Mesenteric fat pad (tissue), 1 donor: ENCODE results near the gene PIGT. TPM values are rescaled to one million over a fixed set of nuclear protein-coding genes. Genes with fewer than 3 reads are reported as not detected.
A peak's percentile ranks its signal among the peaks of the same experiment; 100 is the strongest.

Experiments
- DNase-seq: peaks from one replicate; pipeline ENCODE4 v3.0.0-alpha.2; 2020; ENCODE audit warnings: low spot score
- total RNA-seq: library from RNA; stranded (reverse); fragmentation: NEBNext Ultra II Directional; extraction: Animal tissue kit (Norgen Biotek cat#: 25700); gene quantifications from one replicate; pipeline ENCODE4 v1.2.1, GENCODE V29; 2021
- donor health status: DM: yes; HTN: yes; CAD: no.

The PIGT gene
- total RNA-seq, 1 donor from 2014 or later = 90.9 TPM

DNA sequence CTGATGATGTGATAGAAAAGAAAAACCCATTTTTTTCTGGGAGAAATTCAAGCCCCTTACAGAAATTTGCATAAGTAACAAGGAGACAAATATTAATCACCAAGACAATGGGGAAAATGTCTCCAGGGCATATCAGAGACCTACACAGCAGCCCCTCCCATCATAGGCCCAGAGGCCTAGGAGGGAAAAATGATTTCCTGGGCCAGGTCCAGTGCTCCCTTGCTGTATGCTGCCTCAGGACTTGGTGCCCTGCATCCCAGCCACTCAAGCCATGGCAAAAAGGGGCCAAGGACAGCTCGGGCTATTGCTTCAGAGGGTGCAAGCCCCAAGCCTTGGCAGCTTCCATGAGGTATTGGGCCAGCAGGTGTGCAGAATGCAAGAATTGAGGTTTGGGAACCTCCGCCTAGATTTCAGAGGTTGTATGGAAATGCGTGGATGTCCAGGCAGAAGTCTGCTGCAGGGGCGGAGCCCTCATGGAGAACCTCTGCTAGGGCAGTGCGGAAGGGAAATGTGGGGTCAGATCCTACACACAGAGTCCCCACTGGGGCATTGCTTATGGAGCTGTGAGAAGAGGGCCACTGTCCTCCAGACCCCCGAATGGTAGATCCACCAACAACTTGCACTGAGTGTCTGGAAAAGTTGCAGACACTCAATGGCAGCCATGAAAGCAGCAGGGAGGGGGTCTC, 15.5 kb upstream of the PIGT start:
- DNase-seq = no peak

GRCh38 chr20:45402946-45403345, 13.0 kb upstream of the PIGT start:
- DNase-seq = no peak

GRCh38 chr20:45404438-45404837, 11.5 kb upstream of the PIGT start:
- DNase-seq = no peak

DNA sequence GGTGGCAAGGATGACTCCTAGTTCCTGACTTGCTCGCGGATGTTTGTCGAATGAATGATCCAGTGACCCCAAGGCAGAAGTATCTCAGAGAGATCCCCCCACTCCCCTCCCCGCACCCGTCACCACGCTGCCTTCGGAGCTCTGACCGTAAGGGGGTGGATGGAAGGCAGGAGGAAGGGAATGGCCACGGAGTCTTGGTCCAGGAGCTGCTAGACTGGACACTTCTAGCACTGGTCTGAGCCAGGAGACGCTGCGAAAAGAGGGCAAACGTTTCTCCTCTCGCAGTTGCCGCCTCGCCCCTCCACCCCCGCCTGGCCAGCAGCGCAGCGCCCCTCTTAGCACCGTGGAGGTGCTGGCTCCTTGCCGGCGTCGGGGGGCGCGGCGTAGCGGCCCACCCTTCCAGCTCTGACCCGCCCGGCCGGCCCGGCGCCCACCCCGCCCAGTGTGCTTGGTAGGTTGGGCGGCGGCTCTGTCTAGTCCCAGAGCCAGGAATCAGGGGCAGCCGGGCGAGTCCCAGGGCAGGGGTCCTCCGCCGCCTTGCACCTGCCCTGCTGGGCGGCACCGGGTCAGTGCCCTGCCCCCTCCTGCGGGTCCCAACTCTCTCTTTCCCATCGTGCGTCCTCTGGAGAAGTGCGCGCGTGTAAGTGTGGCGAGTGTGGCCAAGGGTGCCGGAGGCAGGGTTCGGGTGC, 10.2 kb upstream of the PIGT start:
- no peak for DNase-seq

DNA sequence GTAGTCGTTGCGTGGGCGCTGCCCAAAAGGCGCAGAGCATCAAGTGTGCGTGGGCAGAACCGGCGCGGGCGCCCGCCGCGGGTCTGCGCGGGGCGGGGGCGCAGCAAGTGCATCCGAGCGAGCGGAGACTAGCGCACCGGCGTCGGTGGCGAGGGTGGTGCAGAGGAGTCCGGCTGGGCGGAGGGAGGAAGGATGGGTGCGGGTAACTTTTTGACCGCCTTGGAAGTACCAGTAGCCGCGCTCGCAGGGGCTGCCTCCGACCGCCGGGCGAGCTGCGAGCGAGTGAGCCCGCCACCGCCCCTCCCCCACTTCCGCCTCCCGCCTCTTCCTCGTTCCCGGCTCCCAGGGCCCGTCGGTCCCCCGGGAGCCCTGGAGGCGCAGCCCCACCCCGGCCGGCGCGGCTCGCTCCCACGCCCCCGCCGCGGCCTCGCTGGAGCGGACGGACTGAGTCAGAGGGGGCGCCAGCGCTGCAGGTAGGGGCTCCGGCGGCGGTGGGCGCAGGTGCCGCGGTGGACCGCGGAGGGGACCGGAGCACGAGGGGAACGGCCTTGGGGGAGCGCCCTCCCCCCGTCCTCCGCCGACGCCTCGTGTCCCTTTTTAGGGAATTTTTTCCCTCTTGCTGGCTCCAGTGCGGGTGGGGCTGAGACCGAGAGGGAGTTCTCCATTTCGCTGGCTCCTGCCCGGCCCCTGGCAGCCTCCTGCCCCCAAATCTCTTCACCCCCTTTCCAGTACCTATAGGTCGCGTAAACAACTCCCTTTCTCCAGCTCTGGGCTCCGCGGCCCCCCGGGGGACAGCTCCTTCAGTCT, 9.5 kb upstream of the PIGT start:
- peak; percentile 94 for DNase-seq

- DNase-seq = no peak
These were observed 8.7 kb upstream of the PIGT start for GRCh38 chr20:45407067-45407745.

DNA sequence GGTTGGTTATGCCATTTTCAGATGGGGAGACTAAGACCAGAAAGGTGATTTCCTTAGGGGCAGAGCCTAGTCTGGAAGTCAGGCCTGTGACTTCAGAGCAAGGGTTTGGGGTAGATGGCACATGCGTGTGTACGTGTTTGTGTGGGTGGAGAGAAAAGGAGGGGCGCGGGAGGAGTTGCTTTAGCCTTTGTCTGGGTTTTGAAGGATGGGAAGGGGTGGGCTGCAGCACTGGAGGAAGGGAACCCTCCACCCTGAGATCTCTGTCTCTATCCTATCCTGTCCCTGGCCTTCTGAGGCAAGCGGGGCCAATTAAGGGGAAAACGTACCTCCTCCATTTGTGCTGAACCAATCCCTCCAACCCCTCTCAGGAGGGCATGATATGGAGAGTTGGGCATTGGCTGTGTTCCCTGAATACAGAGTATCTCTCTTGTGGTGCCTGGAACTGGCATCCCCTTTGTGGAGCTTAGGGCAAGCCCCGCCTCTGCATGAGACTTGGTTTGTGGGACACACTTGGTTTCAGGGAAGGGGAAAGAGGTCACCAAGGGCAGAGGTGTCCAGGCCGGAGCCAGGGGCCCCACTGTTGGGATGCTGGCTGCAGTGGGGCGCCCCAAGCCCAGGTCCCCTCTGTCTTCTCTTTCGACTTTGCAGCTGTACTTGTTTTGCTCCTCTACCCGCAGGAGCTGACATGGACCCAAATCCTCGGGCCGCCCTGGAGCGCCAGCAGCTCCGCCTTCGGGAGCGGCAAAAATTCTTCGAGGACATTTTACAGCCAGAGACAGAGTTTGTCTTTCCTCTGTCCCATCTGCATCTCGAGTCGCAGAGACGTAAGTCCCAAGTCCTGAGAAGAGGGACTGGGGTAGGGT, 7.9 kb upstream of the PIGT start, which contains the start of gene DBNDD2:
TSS of gene DBNDD2 (plus strand) at position 507 of the 863 bp plus-strand sequence. CDS start at position 686, 179 bp downstream.
- DNase-seq = no peak

DNA sequence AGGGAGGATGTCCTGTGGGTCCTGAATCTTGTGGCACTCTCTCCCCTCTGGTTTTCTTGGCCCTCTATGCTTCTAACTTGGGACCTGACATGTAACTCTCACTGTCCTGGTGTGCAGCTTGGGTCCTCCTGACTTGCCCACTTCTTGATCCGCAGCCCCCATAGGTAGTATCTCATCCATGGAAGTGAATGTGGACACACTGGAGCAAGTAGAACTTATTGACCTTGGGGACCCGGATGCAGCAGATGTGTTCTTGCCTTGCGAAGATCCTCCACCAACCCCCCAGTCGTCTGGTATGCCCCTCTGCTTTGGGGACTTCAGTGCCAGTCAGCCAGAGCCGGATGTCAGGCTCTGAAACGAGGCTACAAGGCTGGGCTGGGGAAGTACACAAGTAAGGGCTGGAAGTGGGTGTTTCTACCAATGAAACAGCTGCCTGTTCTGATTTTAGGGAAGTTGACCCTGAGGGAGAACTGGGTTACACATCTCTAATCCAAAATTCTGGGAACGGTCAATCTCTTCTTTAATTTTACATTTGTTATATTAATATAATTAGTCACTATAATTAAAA, 7.2 kb upstream of the PIGT start:
- DNase-seq = no peak

DNA sequence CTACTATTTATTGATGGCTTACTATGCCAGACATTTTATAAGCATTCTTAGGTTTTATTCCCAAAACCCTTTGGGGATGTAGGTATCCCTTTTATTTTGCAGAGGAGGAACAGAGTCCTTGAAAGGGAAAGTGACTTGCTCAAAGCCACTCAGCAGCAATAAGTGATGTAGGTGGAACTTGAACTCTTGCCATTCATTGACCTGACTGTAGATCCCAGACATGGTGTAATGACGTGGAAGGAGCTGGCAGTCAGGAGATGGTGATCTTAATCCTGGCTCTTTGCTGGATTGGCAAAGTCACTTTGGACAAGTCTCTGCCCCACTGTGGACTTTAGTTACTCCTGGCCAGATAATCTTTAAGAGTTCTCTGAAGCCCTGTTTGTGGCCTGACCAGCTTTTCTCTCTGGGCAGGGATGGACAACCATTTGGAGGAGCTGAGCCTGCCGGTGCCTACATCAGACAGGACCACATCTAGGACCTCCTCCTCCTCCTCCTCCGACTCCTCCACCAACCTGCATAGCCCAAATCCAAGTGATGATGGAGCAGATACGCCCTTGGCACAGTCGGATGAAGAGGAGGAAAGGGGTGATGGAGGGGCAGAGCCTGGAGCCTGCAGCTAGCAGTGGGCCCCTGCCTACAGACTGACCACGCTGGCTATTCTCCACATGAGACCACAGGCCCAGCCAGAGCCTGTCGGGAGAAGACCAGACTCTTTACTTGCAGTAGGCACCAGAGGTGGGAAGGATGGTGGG, 6.2 kb upstream of the PIGT start:
- no peak for DNase-seq

DNA sequence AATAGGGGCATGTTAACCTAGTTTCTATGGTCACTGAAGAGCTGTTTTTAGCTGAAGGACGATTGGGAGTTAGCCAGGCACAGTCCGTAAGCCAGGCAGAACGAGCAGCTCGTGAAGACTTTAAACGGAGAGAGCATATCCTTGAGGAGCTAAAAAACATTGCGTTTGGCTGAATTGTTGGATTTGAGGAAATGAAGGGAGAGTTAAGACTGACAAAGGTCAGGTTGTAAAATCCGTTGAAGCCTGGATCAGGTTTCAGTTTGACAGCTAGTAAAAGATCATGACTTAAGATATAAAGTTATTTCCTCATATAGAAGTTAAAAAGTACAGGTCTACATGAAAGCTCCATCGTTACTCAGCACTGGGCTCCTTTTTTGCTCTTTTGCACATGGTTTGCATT, 5.1 kb upstream of the PIGT start:
- DNase-seq = no peak

DNA sequence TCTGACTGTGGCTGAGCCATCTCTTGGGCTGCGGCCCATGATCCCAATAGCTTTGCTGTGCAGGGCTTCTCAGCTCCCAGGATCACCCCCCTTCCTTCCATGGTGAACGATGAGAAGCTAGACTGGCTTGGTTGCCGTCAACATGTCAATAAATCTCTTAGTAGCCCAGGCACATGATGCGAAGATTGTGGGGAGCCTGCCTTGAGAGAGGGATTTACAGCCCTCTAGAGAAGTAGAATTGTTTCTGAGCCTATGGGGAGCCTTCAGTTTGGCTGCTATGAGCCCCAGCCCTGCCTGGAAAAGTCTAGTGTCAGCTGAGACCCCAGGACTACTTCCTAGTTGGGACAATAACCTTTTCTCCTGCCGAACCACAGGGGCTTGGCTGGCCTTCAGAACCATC, 3.3 kb upstream of the PIGT start:
- no peak for DNase-seq

GRCh38 chr20:45413479-45413878, 2.5 kb upstream of the PIGT start:
- DNase-seq = no peak

DNA sequence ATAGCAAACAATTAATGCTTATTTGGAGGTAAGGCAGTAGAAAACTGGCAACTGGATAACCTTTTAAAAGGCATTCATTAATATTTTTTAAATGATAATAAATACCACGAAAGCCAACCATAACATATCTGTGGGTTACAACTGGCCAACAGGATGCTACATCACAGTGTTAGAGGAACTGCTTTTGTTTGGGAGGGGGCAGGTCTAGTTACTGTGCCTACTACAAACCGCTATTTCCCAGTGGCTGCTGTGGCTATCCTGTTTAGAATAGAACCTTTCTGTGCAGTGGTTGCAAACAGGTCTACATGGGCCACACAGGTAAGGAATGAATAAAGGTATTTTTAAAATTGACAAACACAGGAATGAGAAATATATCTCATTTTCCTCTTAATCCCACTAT, 976 bp downstream of the PIGT start:
- no peak for DNase-seq

DNA sequence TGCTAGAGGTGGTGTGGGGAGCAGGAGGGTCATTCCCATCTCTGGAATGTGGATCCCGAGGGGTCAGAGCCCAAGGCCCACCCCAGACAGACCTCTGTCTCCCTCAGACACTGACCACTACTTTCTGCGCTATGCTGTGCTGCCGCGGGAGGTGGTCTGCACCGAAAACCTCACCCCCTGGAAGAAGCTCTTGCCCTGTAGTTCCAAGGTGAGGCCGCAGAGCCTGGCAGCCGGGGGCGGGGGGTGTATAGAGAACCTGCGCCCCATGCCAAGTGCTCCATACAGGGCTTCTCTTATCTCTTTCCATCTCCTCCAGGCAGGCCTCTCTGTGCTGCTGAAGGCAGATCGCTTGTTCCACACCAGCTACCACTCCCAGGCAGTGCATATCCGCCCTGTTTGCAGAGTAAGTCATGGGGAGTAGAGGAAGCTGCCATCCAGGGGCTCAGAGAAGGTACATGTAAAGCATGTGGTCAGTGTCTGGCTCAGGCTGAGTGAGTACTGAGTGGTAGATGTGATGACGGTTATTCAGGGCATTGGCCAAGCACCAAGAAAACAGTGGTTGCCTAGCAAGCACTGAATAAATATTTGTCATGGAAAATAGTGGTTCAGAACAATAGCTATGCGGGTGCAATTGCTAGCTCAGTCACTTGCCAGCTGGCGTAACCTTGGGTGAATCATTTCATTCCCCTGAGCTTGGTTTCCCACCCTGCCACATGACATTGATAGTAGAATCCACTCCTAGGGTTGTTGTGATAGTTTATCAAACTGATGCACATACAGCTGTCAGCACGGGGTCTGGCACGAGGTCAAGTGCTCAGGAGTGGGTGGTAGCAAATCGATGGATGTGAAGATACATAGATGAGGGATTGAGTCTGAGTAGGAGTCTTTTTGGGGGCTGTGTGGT, 3.5 kb downstream of the PIGT start:
- DNase-seq = no peak

GRCh38 chr20:45420125-45420524, 4.2 kb downstream of the PIGT start:
- DNase-seq = no peak

GRCh38 chr20:45423700-45424099, 7.8 kb downstream of the PIGT start:
- no peak for DNase-seq

DNA sequence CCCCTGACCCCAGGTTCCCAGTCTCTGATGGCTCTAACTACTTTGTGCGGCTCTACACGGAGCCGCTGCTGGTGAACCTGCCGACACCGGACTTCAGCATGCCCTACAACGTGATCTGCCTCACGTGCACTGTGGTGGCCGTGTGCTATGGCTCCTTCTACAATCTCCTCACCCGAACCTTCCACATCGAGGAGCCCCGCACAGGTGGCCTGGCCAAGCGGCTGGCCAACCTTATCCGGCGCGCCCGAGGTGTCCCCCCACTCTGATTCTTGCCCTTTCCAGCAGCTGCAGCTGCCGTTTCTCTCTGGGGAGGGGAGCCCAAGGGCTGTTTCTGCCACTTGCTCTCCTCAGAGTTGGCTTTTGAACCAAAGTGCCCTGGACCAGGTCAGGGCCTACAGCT, 9.6 kb downstream of the PIGT start:
- no peak for DNase-seq

DNA sequence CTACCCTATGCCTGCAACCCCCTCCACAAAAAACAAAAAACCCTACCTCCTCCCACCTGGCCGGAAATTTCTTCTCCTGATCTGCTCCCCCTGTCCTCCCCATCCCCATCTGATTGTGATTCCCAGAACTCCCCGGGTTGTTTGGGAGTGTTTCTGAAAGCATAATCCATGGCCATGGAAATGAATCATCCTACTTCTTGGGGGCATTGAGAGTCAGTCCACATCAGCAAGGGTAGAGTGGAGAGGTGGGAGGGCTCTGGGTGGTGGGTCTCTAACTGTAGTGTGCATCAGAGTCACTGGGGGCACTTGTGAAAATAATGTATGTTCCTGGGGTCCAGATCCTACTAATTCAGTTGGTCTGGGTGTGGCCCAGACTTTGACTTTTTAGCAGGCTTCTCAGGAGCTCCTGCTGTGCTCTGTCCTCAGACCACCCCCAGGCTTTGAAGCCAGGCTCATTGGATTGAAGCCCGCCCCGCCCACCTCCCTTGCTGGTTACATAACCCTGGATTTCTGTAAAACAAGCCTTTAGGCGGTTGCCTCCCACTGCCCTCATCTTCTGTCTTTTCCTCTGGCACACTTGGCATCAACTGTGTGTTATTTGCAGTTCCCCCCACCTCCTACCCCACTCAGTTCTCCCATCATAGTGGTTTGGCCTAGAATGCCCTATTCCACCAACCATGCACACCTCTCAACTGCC, 10.5 kb downstream of the PIGT start:
- no peak for DNase-seq
